ENCODE results near the gene DPYSL3. TPM values are rescaled to one million over a fixed set of nuclear protein-coding genes. Genes with fewer than 3 reads are reported as not detected.

DPYSL3 gene
- 18.9 to 20.6 TPM (median 20.2 TPM) in 5 replicates for total RNA-seq (2022; extraction: Qiagen RNA extraction)

DNA sequence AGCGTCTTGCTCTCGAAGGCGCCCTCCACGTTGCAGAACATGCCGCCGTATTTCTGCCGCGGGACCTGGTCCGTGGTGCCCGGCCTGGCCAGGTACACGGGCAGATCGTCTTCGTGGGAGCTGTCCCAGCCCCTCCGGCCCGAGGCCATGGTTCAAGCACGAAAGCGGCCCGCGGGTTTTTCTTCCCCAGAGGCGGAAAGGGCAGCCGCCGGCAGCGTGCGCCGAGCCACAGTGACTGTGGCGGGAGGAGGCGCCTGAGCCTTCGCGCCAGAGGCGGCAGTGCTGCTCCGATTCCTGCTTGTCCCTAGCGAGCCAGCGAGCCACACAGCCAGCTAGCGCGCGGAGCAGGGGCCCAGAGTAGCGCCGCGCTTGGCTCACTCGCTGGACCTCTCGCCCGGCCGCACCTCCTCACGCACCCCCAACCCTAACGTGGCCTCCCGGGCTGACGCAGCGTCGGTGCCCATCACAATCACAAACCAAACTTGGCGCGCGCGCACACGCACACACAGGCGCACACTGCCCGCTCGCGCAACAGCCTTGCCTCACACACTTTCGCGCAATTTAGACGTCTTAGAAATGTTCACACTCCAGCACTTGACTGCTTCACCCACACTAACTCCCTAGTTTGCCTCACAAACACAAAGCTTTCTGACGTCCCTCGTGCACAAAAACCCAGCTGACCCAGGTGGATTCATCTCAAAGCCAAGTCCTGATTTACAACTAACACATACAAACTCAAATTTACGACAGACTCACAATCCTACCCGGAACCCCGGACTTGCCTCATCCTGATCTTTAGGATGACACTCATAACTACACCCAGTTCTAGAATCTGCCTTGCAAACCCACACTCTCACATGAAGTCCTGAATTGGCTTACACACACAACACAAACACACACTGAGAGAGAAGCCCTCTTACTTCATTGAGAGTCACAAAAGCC, at the start of gene DPYSL3:
DPYSL3 (minus strand) TSS at position 359 of the 942 bp plus-strand sequence; CDS start at position 149, 210 bp downstream.

All from A549 treated with Mapracorat at 1 μM for 4 hours (cell line).